IMR-90 (cell line): Measurements from ENCODE around the gene ATG2A. TPM values are rescaled to one million over a fixed set of nuclear protein-coding genes. Genes with fewer than 3 reads are reported as not detected.

Experiments
- ATAC-seq: fragments of 200-7000 bp; cut with Tn5 transposase; 2 replicates; pipeline ENCODE4 v1.9.1; 2020; ENCODE audit warnings: low read depth, mild to moderate bottlenecking, moderate library complexity
- BruUV-seq: library from RNA; stranded (reverse); fragments of 400-500 nt; replicated peaks from 2 replicates; lab custom pipeline; 2021; lab: Mats Ljungman, UMichigan
- CTCF ChIA-PET: fragments of 300-600 bp; formaldehyde crosslinking; extraction: SDS; loops from one replicate; lab custom pipeline; 2021; ENCODE audit warnings: antibody characterized with exemption; lab: Yijun Ruan, JAX
- POLR2A ChIA-PET: fragments of 300-600 bp; sonication (Branson Sonifier 250); formaldehyde crosslinking; loops from one replicate; lab custom pipeline; 2022; ENCODE audit warnings: antibody characterized with exemption; ENCODE audit not compliant: unreplicated experiment; lab: Charles Lee
- DNase-seq: peaks from one replicate; pipeline ENCODE4 v3.0.0; 2013
- H2AFZ ChIP-seq: replicated peaks from 2 replicates; pipeline ENCODE3; 2013; ENCODE audit warnings: low read length, mild to moderate bottlenecking; ENCODE audit not compliant: poor library complexity
- H2AK5ac ChIP-seq: 2 replicates; pipeline ENCODE4 v1.6.1; 2013; ENCODE audit warnings: low read depth, low read length, inconsistent platforms
- H2AK9ac ChIP-seq: replicated peaks from 2 replicates; pipeline ENCODE3; 2013; ENCODE audit warnings: mild to moderate bottlenecking, low read depth, low read length, moderate library complexity; ENCODE audit not compliant: poor library complexity
- H2BK120ac ChIP-seq: 2 replicates; pipeline ENCODE4 v1.6.1; 2013; ENCODE audit warnings: low read depth, low read length, inconsistent platforms
- H2BK15ac ChIP-seq: 3 replicates; pipeline ENCODE4 v1.6.1; 2013; ENCODE audit warnings: low read depth, low read length, inconsistent platforms
- H2BK20ac ChIP-seq: 2 replicates; pipeline ENCODE4 v1.6.1; 2013; ENCODE audit warnings: low read depth, mild to moderate bottlenecking, inconsistent platforms, low read length, moderate library complexity
- H2BK5ac ChIP-seq: 2 replicates; pipeline ENCODE4 v1.6.1; 2013; ENCODE audit warnings: mild to moderate bottlenecking, low read depth, low read length, inconsistent platforms; ENCODE audit not compliant: poor library complexity, severe bottlenecking
- H3K14ac ChIP-seq: replicated peaks from 2 replicates; pipeline ENCODE4 v1.6.1; 2013; ENCODE audit warnings: low read depth, low read length, inconsistent platforms
- H3K18ac ChIP-seq: 2 replicates; pipeline ENCODE4 v1.6.1; 2013; ENCODE audit warnings: low read depth, low read length, control low read depth
- H3K23ac ChIP-seq: 2 replicates; pipeline ENCODE4 v1.6.1; 2013; ENCODE audit warnings: low read depth, low read length, inconsistent platforms
- H3K27ac ChIP-seq: 2 replicates; pipeline ENCODE4 v1.5.1; 2013; ENCODE audit warnings: mild to moderate bottlenecking, control low read depth, low read length; ENCODE audit not compliant: insufficient read depth
- H3K27me3 ChIP-seq: 2 replicates; pipeline ENCODE4 v1.6.1; 2013; ENCODE audit warnings: low read length; ENCODE audit not compliant: control insufficient read depth, insufficient read depth
- H3K36me3 ChIP-seq: 2 replicates; pipeline ENCODE4 v1.6.1; 2013; ENCODE audit warnings: low read length, mixed read lengths; ENCODE audit not compliant: control insufficient read depth, insufficient read depth
- H3K4ac ChIP-seq: 2 replicates; pipeline ENCODE4 v1.6.1; 2013; ENCODE audit warnings: low read depth, low read length, inconsistent platforms
- H3K4me1 ChIP-seq: 2 replicates; pipeline ENCODE4 v1.6.1; 2013; ENCODE audit warnings: low read length, mixed read lengths; ENCODE audit not compliant: control insufficient read depth, insufficient read depth
- H3K4me2 ChIP-seq: 2 replicates; pipeline ENCODE4 v1.6.1; 2013; ENCODE audit warnings: low read depth, mild to moderate bottlenecking, control low read depth, low read length, moderate library complexity
- H3K4me3 ChIP-seq: 2 replicates; pipeline ENCODE4 v1.5.1; 2013; ENCODE audit warnings: low read depth, mild to moderate bottlenecking, control low read depth, low read length, moderate library complexity; ENCODE audit not compliant: insufficient read depth
- H3K56ac ChIP-seq: 2 replicates; pipeline ENCODE4 v1.6.1; 2013; ENCODE audit warnings: low read length, inconsistent platforms; ENCODE audit not compliant: insufficient read depth; ENCODE audit errors: extremely low read depth
- H3K79me1 ChIP-seq, 2 experiments: 2 replicates each; pipeline ENCODE4 v1.6.1; 2013; ENCODE audit warnings: low read length in 2 of 2, inconsistent platforms in 1 of 2, low read depth in 1 of 2
- H3K9ac ChIP-seq: 2 replicates; pipeline ENCODE4 v1.6.1; 2013; ENCODE audit warnings: low read depth, low read length, control low read depth
- H3K9me1 ChIP-seq: 2 replicates; pipeline ENCODE4 v1.6.1; 2013; ENCODE audit warnings: low read length, inconsistent platforms; ENCODE audit not compliant: insufficient read depth
- H3K9me3 ChIP-seq: 2 replicates; pipeline ENCODE4 v1.6.1; 2013; ENCODE audit warnings: low read length; ENCODE audit not compliant: control insufficient read depth, insufficient read depth
- H4K20me1 ChIP-seq: 2 replicates; pipeline ENCODE4 v1.6.1; 2013; ENCODE audit warnings: low read length, inconsistent platforms; ENCODE audit not compliant: insufficient read depth
- H4K5ac ChIP-seq: 2 replicates; pipeline ENCODE4 v1.6.1; 2013; ENCODE audit warnings: mild to moderate bottlenecking, low read depth, low read length, control low read depth
- H4K8ac ChIP-seq, 2 experiments: 2 replicates each; pipeline ENCODE4 v1.6.1; 2013; ENCODE audit warnings: low read depth in 2 of 2, low read length in 2 of 2, control low read depth in 1 of 2, inconsistent platforms in 1 of 2
- H4K91ac ChIP-seq: 2 replicates; pipeline ENCODE4 v1.6.1; 2013; ENCODE audit warnings: low read depth, low read length, inconsistent platforms; ENCODE audit not compliant: insufficient read depth
- BHLHE40 ChIP-seq: fragments of 150-350 bp; IDR thresholded peaks from 2 replicates; pipeline ENCODE4 v1.6.1; 2016; ENCODE audit warnings: mild to moderate bottlenecking, low read depth, low read length
- FOS ChIP-seq: fragments of 150-350 bp; IDR thresholded peaks from 2 replicates; pipeline ENCODE4 v1.6.1; 2016; ENCODE audit warnings: low read depth, low read length
- MAFK ChIP-seq: IDR thresholded peaks from 2 replicates; pipeline ENCODE4 v1.6.1; 2012; ENCODE audit warnings: low read depth, low read length, improper control_type of control experiment
- NFE2L2 ChIP-seq: fragments of 150-350 bp; IDR thresholded peaks from 2 replicates; pipeline ENCODE4 v1.6.1; 2016; ENCODE audit warnings: low read depth, mild to moderate bottlenecking, low read length
- POLR2A ChIP-seq: IDR thresholded peaks from 2 replicates; pipeline ENCODE4 v1.6.1; 2012; ENCODE audit warnings: mild to moderate bottlenecking, low read depth, low read length
- RFX5 ChIP-seq: IDR thresholded peaks from 2 replicates; pipeline ENCODE4 v1.8.0; 2012; ENCODE audit warnings: low read depth, mild to moderate bottlenecking, low read length, moderate library complexity
- SMC3 ChIP-seq: fragments of 150-350 bp; IDR thresholded peaks from 2 replicates; pipeline ENCODE4 v1.6.1; 2016; ENCODE audit warnings: low read depth, mild to moderate bottlenecking, antibody characterized with exemption, low read length, moderate library complexity
- USF2 ChIP-seq: fragments of 150-350 bp; IDR thresholded peaks from 2 replicates; pipeline ENCODE4 v1.6.1; 2017; ENCODE audit warnings: mild to moderate bottlenecking, antibody characterized with exemption, low read length, low read depth
- WGBS, 2 experiments: methylation state at CpG; one replicate each; pipeline versions ENCODE4 v1.1.5 to v1.1.7; 2013; ENCODE audit warnings: missing lambda C conversion rate in 2 of 2; ENCODE audit not compliant: insufficient read length in 1 of 2; ENCODE audit errors: extremely low coverage in 2 of 2; 5-methylcytosine and 5-hydroxymethylcytosine counted together
- dilution Hi-C: fragments of 300-500 bp; cut with HindIII; formaldehyde crosslinking; loops from one replicate; pipeline ENCODE4 v1.14.3; 2018; ENCODE audit warnings: low sequenced_read_pairs; ENCODE audit not compliant: unreplicated experiment
- in situ Hi-C: fragments of 300-500 bp; cut with MboI; formaldehyde crosslinking; loops from 3 replicates; pipeline ENCODE4 v1.14.3; 2019; ENCODE audit warnings: low sequenced_read_pairs, inconsistent platforms, mixed read lengths
- intact Hi-C: fragments of 100-400 bp; cut with micrococcal nuclease; formaldehyde crosslinking; loops from 2 replicates; pipeline ENCODE4 v1.10.0; 2022
- polyA plus RNA-seq, 3 experiments: library from polyadenylated mRNA; depleted of rRNA; stranded (reverse); fragments of >200 nt; gene quantifications; 2 replicates each; pipeline ENCODE4 v1.2.3, GENCODE V29; 2012; ENCODE audit warnings: low replicate concordance in 1 of 3
- total RNA-seq: library from RNA; depleted of rRNA; stranded (reverse); fragments of >200 nt; gene quantifications from 2 replicates; pipeline ENCODE4 v1.2.3, GENCODE V29; 2012

The ATG2A gene
- total and polyA plus RNA-seq, 2 of the 4 experiments (the other 2 are of a cell fraction) = 3.2 to 10.5 TPM

DNA sequence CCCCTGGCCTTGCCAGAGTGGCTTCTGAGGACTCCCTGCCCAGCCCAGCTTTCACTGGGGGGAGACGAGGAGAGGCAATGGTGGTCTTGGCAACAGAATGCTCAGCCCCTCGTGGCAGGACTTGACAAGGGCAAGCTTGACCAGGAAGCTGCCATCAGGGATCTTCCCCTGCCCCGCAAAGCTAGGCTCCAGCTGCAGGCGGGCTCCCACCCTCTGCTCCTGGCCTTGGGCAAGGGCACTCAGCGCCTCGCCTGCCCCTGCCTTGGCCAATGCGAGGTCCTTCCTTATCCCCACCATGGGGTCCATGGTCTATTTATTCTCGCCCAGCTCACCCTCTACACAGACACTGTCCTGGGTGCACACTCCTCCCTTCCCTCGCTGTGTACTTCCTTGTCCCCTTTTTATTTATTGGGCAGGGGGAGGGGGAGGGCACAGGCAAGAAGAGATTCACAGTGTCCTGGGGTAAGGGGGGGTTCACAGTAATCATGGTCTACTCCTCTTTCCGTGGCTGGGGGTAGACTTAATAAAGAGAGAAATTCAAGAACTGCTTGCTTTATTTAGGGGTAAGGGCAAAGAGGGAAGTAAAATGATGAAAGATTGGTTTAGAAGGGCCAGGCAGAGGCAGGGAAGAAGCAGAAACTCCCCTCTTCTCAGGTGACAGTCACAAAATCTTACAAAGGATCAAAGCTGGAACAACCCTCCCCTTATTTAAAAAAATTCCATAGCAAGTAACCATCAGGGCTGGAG is 17.1 kb upstream of the ATG2A start:
- Histone ChIP-seq H2AK5ac (no peak overlapping the region), H3K56ac (no peak overlapping the region), H4K91ac (no peak overlapping the region), H3K9me1 (no peaks in the 10 kb centered on the region), H3K4me2 (no peak overlapping the region), H2BK5ac (no peak overlapping the region), H3K18ac (no peak overlapping the region), H3K79me1 (0 out of 4 replicates have a peak, but pooled peaks cover 0 to 3% of the 10 kb centered on the region in 2 experiments), H3K23ac (no peak overlapping the region), H3K27ac (no peak overlapping the region), H3K9ac (no peak overlapping the region), H2BK20ac (no peak overlapping the region), H2AK9ac (no peak overlapping the region), H3K36me3 (peaks cover 45% of the 10 kb centered on the region), H4K5ac (no peak overlapping the region), H3K27me3 (peaks cover 5% of the 10 kb centered on the region), H4K20me1 (peaks cover 4% of the 10 kb centered on the region; the same call in 1 of the 2 replicates), H3K14ac (no peak overlapping the region), H3K4me1 (no peaks in the 10 kb centered on the region), H2AFZ (no peak overlapping the region), H2BK120ac (no peak overlapping the region), H3K4ac (no peak overlapping the region), H2BK15ac (no peak overlapping the region), H3K4me3 (no peak overlapping the region), H3K9me3 (no peaks in the 10 kb centered on the region), H4K8ac (no peak overlapping the region)
- ChIA-PET CTCF (no interaction called here), POLR2A (no interaction called here)
- TF ChIP-seq SMC3 (no peak), FOS (no peak), RFX5 (no peak), POLR2A (no peak), BHLHE40 (no peak), MAFK (no peak), USF2 (no peak), NFE2L2 (no peak)
- no TSS peak for BruUV-seq
- WGBS, 2 experiments = 80% methylated on average over 2 of the region's 10 CpGs; no CpG with 5 or more reads in 1 of the 2 experiments
- intact Hi-C loops = no loop called here
- no peak for DNase-seq
- dilution Hi-C loops = no loop called here
- no peak for ATAC-seq
- in situ Hi-C loops = no loop called here
